Activated CD8-positive, alpha-beta memory T cell treated with anti-CD3 and anti-CD28 coated beads for 36 hours (primary cell): ENCODE data around the gene FUT2. TPM values are rescaled to one million over a fixed set of nuclear protein-coding genes. Genes with fewer than 3 reads are reported as not detected.
"Not testable (repeated sequence)": the region's sequence is repeated elsewhere in the genome, so short reads cannot be mapped to it uniquely, and the experiment has no call there.

ENCODE experiments used
- CTCF ChIA-PET: fragments of 350-600 bp; sonication (Branson Sonifier 250); formaldehyde crosslinking; loops from one replicate; lab custom pipeline; 2021; ENCODE audit warnings: antibody characterized with exemption; lab: Charles Lee
- POLR2A ChIA-PET: fragments of 350-600 bp; sonication (Branson Sonifier 250); formaldehyde crosslinking; loops from one replicate; lab custom pipeline; 2021; ENCODE audit warnings: antibody characterized with exemption; lab: Charles Lee
- total RNA-seq, 2 experiments: library from RNA; stranded (reverse); gene quantifications; one replicate each; pipeline ENCODE4 v1.2.3, GENCODE V29; 2021

FUT2 gene
- total RNA-seq, 2 experiments from 2014 or later: not detected

GRCh38 chr19:48718106-48718505 lies 22.3 kb downstream of the FUT2 start:
- POLR2A ChIA-PET, CTCF ChIA-PET: not testable (repeated sequence)

- ChIA-PET POLR2A (no interaction called here), CTCF (no interaction called here)
Measured at GRCh38 chr19:48718711-48719231, 23.0 kb downstream of the FUT2 start.

GRCh38 chr19:48719263-48720171 lies 23.7 kb downstream of the FUT2 start, which contains the start of gene MAMSTR:
MAMSTR (minus strand) TSS chr19:48719725; CDS start chr19:48719031, 694 bp downstream.
- POLR2A ChIA-PET: no interaction called here

GRCh38 chr19:48720251-48720612 lies 24.5 kb downstream of the FUT2 start:
- ChIA-PET CTCF (interaction anchor here (0.8 to 0.9 kb wide), 2 partner anchors 213 to 214 kb away, joined by 3 read pairs; partner anchors contain the start of gene DHDH), POLR2A (no interaction called here)

More at GRCh38 chr19:48719263-48720171, 23.7 kb downstream of the FUT2 start, which contains the start of gene MAMSTR:
- CTCF ChIA-PET: interaction anchor here (0.8 kb wide), 1 partner anchor 214 kb away, joined by 3 read pairs; no protein-coding TSS in a partner anchor

GRCh38 chr19:48720613-48721296 lies 25.0 kb downstream of the FUT2 start:
- ChIA-PET POLR2A (interaction anchor here (0.7 to 1.1 kb wide), 2 partner anchors 13 to 102 kb away, joined by 6 read pairs; partner anchors contain the start of gene RPL18), CTCF (interaction anchor here (0.8 to 0.9 kb wide), 2 partner anchors 212 to 215 kb away, joined by 3 read pairs; partner anchors contain the start of gene DHDH)

GRCh38 chr19:48722196-48722708 lies 26.5 kb downstream of the FUT2 start:
- POLR2A ChIA-PET: no interaction called here

GRCh38 chr19:48724796-48725753 lies 29.3 kb downstream of the FUT2 start:
- ChIA-PET CTCF (interaction anchor here (0.6 to 2.7 kb wide), 2 partner anchors 14 to 358 kb away, joined by 3 to 8 read pairs; no protein-coding TSS in a partner anchor), POLR2A (interaction anchor here (0.7 to 1.2 kb wide), 2 partner anchors 12 to 79 kb away, joined by 4 read pairs; partner anchors contain the start of gene CA11)

More at GRCh38 chr19:48722196-48722708, 26.5 kb downstream of the FUT2 start:
- CTCF ChIA-PET: no interaction called here

- ChIA-PET CTCF (interaction anchor here (0.8 kb wide), 1 partner anchor 67 kb away, joined by 3 read pairs; no protein-coding TSS in a partner anchor), POLR2A (no interaction called here)
Measured at GRCh38 chr19:48726556-48726955, 30.8 kb downstream of the FUT2 start.

- ChIA-PET POLR2A (no interaction called here), CTCF (no interaction called here)
Measured at GRCh38 chr19:48728911-48729664, 33.3 kb downstream of the FUT2 start.

GRCh38 chr19:48731452-48731851 lies 35.7 kb downstream of the FUT2 start:
- ChIA-PET CTCF (no interaction called here), POLR2A (no interaction called here)

GRCh38 chr19:48734625-48735024 lies 38.9 kb downstream of the FUT2 start:
- ChIA-PET POLR2A (interaction anchor here (0.7 kb wide), 1 partner anchor 14 kb away, joined by 6 read pairs; no protein-coding TSS in a partner anchor), CTCF (no interaction called here)

GRCh38 chr19:48735031-48735615 lies 39.4 kb downstream of the FUT2 start:
- CTCF ChIA-PET: no interaction called here
- POLR2A ChIA-PET: no interaction called here

GRCh38 chr19:48737360-48737998 lies 41.7 kb downstream of the FUT2 start:
- POLR2A ChIA-PET: no interaction called here
- CTCF ChIA-PET: interaction anchor here (2.6 kb wide), 1 partner anchor 12 kb away, joined by 8 read pairs; no protein-coding TSS in a partner anchor

- POLR2A ChIA-PET: interaction anchor here (0.6 to 1.6 kb wide), 3 partner anchors 13 to 120 kb away, joined by 3 to 4 read pairs (median 3); partner anchors contain the start of genes RPL18 and SPHK2
- CTCF ChIA-PET: interaction anchor here (0.6 to 2.6 kb wide), 9 partner anchors 9 to 104 kb away, joined by 3 to 8 read pairs (median 5); partner anchors contain the start of genes CA11 and IZUMO1
Measured at GRCh38 chr19:48738557-48739403, 43.0 kb downstream of the FUT2 start.
